22Rv1 (cell line): ENCODE data around the gene ANKS1B.

Experiments
- H3K27ac ChIP-seq: fragments of 450-650 bp; 2 replicates; pipeline ENCODE4 v1.5.1; 2017
- CTCF ChIP-seq: fragments of 450-650 bp; IDR thresholded peaks from 2 replicates; pipeline ENCODE4 v1.5.1; 2017; ENCODE audit warnings: mild to moderate bottlenecking
- ZFX ChIP-seq: fragments of 450-650 bp; IDR thresholded peaks from 2 replicates; pipeline ENCODE4 v1.6.1; 2017; ENCODE audit warnings: antibody characterized with exemption, borderline replicate concordance

Gene ANKS1B

GRCh38 chr12:98830657-98831056 lies 1154.1 kb downstream of the ANKS1B start:
- no peak overlapping the region for H3K27ac ChIP-seq
- TF ChIP-seq CTCF (no peak), ZFX (no peak)

GRCh38 chr12:98828802-98829600 lies 1155.7 kb downstream of the ANKS1B start:
- H3K27ac ChIP-seq = no peak overlapping the region
- TF ChIP-seq CTCF (no peak), ZFX (no peak)

GRCh38 chr12:98823012-98823411 lies 1161.7 kb downstream of the ANKS1B start:
- TF ChIP-seq CTCF (no peak), ZFX (no peak)
- no peak overlapping the region for H3K27ac ChIP-seq

GRCh38 chr12:98821866-98822265 lies 1162.9 kb downstream of the ANKS1B start:
- H3K27ac ChIP-seq = no peak overlapping the region
- TF ChIP-seq ZFX (no peak), CTCF (no peak)

GRCh38 chr12:98821232-98821631 lies 1163.5 kb downstream of the ANKS1B start:
- no peak overlapping the region for H3K27ac ChIP-seq
- TF ChIP-seq ZFX = no peak
- TF ChIP-seq CTCF = no peak

GRCh38 chr12:98819821-98820404 lies 1164.8 kb downstream of the ANKS1B start:
- H3K27ac ChIP-seq = no peak overlapping the region
- no peak for TF ChIP-seq CTCF
- no peak for TF ChIP-seq ZFX

- no peak for TF ChIP-seq ZFX
- no peak overlapping the region for H3K27ac ChIP-seq
Measured at GRCh38 chr12:98819071-98819470, 1165.7 kb downstream of the ANKS1B start.
